ENCODE results near the gene RFWD3. TPM values are rescaled to one million over a fixed set of nuclear protein-coding genes. Genes with fewer than 3 reads are reported as not detected.

RFWD3 gene
- total RNA-seq, 1 donor = 18.8 TPM

DNA sequence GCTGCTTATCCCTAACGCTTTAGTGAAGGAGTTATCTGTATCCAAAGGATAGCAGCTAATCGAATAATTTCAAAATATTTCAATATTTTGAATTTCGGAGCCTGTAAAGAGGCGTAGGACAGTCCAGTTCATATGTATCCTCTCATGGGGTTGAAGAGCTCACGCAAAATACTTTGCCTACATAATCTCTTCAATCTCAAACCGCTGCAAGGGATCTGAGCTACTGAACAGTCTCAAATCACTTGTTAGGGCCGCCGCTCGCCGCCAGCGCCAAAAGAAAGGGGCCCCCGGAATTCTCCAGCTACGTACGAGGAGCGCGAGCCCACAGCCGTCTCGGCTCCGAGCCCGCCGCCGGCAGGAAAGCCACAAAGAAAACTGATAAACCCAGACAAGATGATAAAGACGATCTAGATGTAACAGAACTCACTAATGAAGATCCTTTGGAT lies 601 bp upstream of the RFWD3 start:
- Histone ChIP-seq H4K20me1 (ENCODE audit: insufficient read depth, low read length) (no peaks in the 10 kb centered on the region), H2AFZ (ENCODE audit: low read length) (peak overlapping the region; percentile 97), H3K27ac (ENCODE audit: low read depth, low read length) (peak overlapping the region; percentile 24), H3K9me3 (ENCODE audit: low read depth, low read length) (no peaks in the 10 kb centered on the region), H3K4me2 (ENCODE audit: insufficient read depth, low read length) (peak overlapping the region; percentile 95), H3K4me1 (ENCODE audit: insufficient read depth, low read length) (peaks cover 8% of the 10 kb centered on the region), H3K36me3 (ENCODE audit: insufficient read depth, low read length) (peaks cover 23% of the 10 kb centered on the region), H3K4me3 (ENCODE audit: insufficient read depth, low read length) (peak overlapping the region; percentile 94), H3K79me2 (ENCODE audit: insufficient read depth, low read length) (peaks cover 43% of the 10 kb centered on the region), H3K27me3 (ENCODE audit: insufficient read depth, low read length) (no peaks in the 10 kb centered on the region)
- DNase-seq (ENCODE audit: insufficient read length, low spot score, missing footprints) = peak; percentile 87
- TF ChIP-seq, protein P1, sequence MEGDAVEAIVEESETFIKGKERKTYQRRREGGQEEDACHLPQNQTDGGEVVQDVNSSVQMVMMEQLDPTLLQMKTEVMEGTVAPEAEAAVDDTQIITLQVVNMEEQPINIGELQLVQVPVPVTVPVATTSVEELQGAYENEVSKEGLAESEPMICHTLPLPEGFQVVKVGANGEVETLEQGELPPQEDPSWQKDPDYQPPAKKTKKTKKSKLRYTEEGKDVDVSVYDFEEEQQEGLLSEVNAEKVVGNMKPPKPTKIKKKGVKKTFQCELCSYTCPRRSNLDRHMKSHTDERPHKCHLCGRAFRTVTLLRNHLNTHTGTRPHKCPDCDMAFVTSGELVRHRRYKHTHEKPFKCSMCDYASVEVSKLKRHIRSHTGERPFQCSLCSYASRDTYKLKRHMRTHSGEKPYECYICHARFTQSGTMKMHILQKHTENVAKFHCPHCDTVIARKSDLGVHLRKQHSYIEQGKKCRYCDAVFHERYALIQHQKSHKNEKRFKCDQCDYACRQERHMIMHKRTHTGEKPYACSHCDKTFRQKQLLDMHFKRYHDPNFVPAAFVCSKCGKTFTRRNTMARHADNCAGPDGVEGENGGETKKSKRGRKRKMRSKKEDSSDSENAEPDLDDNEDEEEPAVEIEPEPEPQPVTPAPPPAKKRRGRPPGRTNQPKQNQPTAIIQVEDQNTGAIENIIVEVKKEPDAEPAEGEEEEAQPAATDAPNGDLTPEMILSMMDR (IDR thresholded peaks at IDR 0.05; ENCODE audit: extremely low read depth, low read depth, low read length) = no peak

GRCh38 chr16:74666010-74666421 lies 661 bp downstream of the RFWD3 start:
- peaks cover 8% of the 10 kb centered on the region for H3K4me1 ChIP-seq (ENCODE audit: insufficient read depth, low read length)
- peak overlapping the region; percentile 82 for H2AFZ ChIP-seq (ENCODE audit: low read length)
- peak overlapping the region; percentile 62 for H3K27ac ChIP-seq (ENCODE audit: low read depth, low read length)
- H3K36me3 ChIP-seq (ENCODE audit: insufficient read depth, low read length) = peaks cover 35% of the 10 kb centered on the region
- DNase-seq (ENCODE audit: insufficient read length, low spot score, missing footprints) = no peak
- H3K4me2 ChIP-seq (ENCODE audit: insufficient read depth, low read length) = peak overlapping the region; percentile 95
- TF ChIP-seq, protein P1 (IDR thresholded peaks at IDR 0.05; ENCODE audit: extremely low read depth, low read depth, low read length) = no peak
- H3K9me3 ChIP-seq (ENCODE audit: low read depth, low read length) = no peaks in the 10 kb centered on the region
- H3K27me3 ChIP-seq (ENCODE audit: insufficient read depth, low read length) = no peaks in the 10 kb centered on the region
- peaks cover 55% of the 10 kb centered on the region for H3K79me2 ChIP-seq (ENCODE audit: insufficient read depth, low read length)
- peak overlapping the region; percentile 94 for H3K4me3 ChIP-seq (ENCODE audit: insufficient read depth, low read length)
- H4K20me1 ChIP-seq (ENCODE audit: insufficient read depth, low read length) = no peaks in the 10 kb centered on the region

DNA sequence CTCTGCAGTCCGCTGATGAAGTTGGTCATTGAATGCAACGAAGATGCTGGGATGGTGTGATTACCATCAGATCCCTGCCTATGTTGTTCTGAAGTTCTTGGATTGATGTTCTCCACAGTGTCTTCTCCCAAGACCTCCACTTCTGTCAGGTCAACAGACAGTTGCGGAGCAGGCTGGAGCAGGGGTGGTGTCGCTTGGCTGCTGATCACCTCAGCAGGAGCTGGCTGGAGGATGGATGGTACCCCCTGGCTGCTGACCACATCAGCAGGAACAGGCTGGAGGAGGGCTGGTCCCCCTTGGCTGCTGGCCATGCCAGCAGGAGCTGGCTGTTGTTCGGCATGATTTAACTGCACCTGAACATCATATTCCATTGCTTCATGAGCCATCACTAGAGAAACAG lies 5.6 kb downstream of the RFWD3 start:
- peaks cover 8% of the 10 kb centered on the region for H4K20me1 ChIP-seq (ENCODE audit: insufficient read depth, low read length)
- no peak overlapping the region for H3K27ac ChIP-seq (ENCODE audit: low read depth, low read length)
- TF ChIP-seq, protein P1 (IDR thresholded peaks at IDR 0.05; ENCODE audit: extremely low read depth, low read depth, low read length) = no peak
- no peak for DNase-seq (ENCODE audit: insufficient read length, low spot score, missing footprints)
- H3K79me2 ChIP-seq (ENCODE audit: insufficient read depth, low read length) = peaks cover 97% of the 10 kb centered on the region
- H3K27me3 ChIP-seq (ENCODE audit: insufficient read depth, low read length) = no peaks in the 10 kb centered on the region
- H3K9me3 ChIP-seq (ENCODE audit: low read depth, low read length) = no peaks in the 10 kb centered on the region
- no peak overlapping the region for H2AFZ ChIP-seq (ENCODE audit: low read length)
- H3K4me3 ChIP-seq (ENCODE audit: insufficient read depth, low read length) = no peak overlapping the region
- H3K4me1 ChIP-seq (ENCODE audit: insufficient read depth, low read length) = peaks cover 3% of the 10 kb centered on the region
- H3K36me3 ChIP-seq (ENCODE audit: insufficient read depth, low read length) = peaks cover 69% of the 10 kb centered on the region
- no peak overlapping the region for H3K4me2 ChIP-seq (ENCODE audit: insufficient read depth, low read length)

GRCh38 chr16:74660383-74660782 lies 6.3 kb downstream of the RFWD3 start:
- H3K4me1 ChIP-seq (ENCODE audit: insufficient read depth, low read length) = no peaks in the 10 kb centered on the region
- H3K79me2 ChIP-seq (ENCODE audit: insufficient read depth, low read length) = peaks cover 97% of the 10 kb centered on the region
- no peak for DNase-seq (ENCODE audit: insufficient read length, low spot score, missing footprints)
- no peak overlapping the region for H3K27ac ChIP-seq (ENCODE audit: low read depth, low read length)
- H3K9me3 ChIP-seq (ENCODE audit: low read depth, low read length) = no peaks in the 10 kb centered on the region
- H3K27me3 ChIP-seq (ENCODE audit: insufficient read depth, low read length) = no peaks in the 10 kb centered on the region
- TF ChIP-seq, protein P1 (IDR thresholded peaks at IDR 0.05; ENCODE audit: extremely low read depth, low read depth, low read length) = no peak
- no peak overlapping the region for H3K4me2 ChIP-seq (ENCODE audit: insufficient read depth, low read length)
- H3K4me3 ChIP-seq (ENCODE audit: insufficient read depth, low read length) = no peak overlapping the region
- peaks cover 8% of the 10 kb centered on the region for H4K20me1 ChIP-seq (ENCODE audit: insufficient read depth, low read length)
- H3K36me3 ChIP-seq (ENCODE audit: insufficient read depth, low read length) = peaks cover 69% of the 10 kb centered on the region
- H2AFZ ChIP-seq (ENCODE audit: low read length) = no peak overlapping the region

All from osteoblast (primary cell).